ENCODE measurements around the gene SLC35F1.
A peak's percentile ranks its signal among the peaks of the same experiment; 100 is the strongest.
"Not testable (repeated sequence)": the region's sequence is repeated elsewhere in the genome, so short reads cannot be mapped to it uniquely, and the experiment has no call there.

The SLC35F1 gene

DNA sequence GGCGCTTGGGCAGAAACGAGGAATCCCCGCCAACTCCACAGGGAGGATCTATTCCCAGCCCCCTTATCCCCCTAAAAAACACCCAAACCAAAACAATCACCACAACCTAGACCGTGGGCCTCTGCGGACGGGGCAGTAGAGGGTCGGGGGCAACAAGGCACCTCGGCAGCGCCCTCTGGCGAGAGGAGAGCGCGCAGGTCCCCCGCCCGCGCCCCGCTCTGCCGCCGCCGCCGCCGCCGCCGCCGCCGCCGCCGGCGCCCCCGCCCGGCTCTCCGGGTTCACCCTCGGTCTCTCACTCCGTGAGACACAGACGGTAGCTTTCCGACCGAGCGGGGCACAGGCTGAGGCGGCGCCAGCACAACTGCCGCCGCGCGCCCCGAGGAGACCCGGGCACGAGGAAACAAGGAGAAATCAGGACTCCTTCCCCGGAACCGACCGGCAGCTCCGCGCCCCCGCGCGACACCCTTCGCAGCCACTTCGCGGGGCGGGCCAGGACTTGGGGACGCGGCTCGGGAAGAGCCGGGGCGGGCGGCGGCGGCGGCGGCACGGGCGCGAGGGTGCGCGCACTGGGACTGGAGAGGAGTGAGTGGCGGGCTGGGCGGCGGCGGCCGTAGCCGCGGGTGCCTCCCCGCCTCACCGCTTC lies at the start of gene SLC35F1:
Gene SLC35F1 (plus strand): TSS at position 307 of the 643 bp plus-strand sequence.
- DNase-seq, result peak; percentile 45

DNA sequence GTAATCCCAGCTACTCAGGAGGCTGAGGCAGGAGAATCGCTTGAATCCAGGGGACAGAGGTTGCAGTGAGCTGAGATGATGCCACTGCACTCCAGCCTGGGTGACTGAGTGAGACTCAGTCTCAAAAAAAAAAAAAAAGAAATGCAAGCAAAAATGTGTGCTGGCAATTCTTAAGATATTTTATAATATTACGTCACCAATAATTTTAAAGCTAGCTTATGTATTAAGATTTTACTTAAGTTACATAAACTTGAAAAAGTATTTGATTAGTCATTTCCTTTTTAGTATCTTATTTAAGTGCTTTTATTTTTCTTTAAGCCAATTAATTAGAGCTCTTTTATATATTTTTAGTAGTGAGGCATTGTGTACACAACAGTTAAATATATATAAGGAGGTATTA lies 48.5 kb upstream of the SLC35F1 start:
- DNase-seq, result not testable (repeated sequence)

DNA sequence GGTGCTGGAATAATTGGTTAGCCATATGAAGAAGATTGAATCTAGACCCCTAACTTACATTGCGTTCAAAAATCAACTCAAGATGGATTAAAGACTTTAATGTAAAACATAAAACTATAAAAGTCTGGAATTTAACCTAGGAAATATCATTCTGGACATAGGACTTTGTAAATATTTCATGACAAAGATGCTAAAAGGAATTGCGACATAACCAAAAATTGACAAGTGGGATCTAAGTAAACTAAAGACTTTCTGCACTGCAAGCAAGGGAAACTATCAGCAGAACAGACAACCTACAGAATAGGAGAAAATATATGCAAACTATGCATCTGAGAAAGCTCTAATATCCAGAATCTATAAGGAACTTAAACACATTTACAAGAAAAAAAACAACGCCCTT lies 45.5 kb upstream of the SLC35F1 start:
- DNase-seq, result no peak

GRCh38 chr6:117866561-117866960 lies 40.5 kb upstream of the SLC35F1 start:
- no peak for DNase-seq

DNA sequence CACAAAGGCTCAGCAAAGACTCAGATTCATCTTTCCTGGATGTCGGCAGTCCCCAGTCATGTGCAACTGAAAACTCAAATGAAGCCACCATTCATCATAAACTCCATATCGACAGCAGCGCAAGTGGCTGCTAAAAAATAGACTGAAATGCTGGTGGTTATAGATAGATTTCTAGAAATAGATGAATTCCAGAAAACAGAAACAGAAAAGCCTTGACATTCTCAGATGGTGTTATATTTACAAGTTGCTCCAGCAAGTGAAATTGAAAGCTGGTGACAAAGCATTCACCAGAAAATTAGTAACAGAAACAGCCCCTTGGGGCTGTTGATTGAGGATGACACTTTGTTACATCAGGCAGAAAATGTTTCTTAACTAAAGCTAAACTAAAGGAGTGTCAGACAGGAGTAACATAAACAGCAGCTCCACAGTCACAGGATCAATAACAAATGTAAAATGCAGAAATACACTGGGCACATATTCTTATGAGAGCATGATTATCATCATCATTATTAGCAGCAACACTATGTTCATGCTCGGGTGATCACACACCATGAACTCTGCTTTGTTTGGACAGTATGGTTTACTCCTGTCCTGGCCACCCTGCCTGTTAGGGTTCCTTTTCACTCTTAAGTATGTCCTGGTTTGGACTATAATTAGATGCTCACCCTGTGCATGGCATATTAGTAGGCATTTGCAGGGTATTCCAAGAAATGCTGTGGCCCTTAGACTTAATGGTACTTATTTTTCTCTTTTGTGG lies 36.4 kb upstream of the SLC35F1 start:
- no peak for DNase-seq

- no peak for DNase-seq
These were observed 26.2 kb upstream of the SLC35F1 start for GRCh38 chr6:117880824-117881223.

- no peak for DNase-seq
These were observed 16.9 kb upstream of the SLC35F1 start for GRCh38 chr6:117890172-117890571.

- DNase-seq, result no peak
These were observed 532 bp upstream of the SLC35F1 start for GRCh38 chr6:117906507-117906957.

DNA sequence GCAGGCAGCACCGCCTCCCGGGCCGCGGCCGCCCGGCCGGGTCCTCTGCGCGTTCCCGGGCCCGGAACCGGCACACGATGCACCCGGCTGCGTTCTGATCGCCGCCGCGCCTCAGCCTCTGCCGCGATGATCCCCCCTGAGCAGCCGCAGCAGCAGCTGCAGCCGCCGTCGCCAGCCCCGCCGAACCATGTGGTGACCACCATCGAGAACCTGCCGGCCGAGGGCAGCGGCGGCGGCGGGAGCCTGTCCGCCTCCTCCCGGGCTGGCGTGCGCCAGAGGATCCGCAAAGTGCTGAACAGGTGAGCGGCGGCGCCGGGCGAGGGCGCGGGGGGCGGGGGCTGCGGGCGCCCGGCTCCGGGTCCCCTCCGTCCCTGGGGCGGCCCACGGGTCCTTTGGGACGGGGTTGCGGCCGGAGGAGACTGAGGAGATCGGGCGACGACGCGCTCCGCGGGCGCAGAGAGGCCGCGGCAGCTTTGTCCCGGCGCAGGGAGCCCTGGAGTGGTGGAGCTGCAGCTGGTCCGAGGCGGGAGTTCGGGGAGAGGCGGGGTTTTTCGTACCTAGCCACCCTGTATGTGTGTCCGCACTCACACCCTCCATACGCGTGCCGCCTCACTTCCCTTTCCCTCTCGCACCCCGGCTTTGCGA lies 659 bp downstream of the SLC35F1 start:
- DNase-seq, result no peak

GRCh38 chr6:117908246-117909068 lies 1.4 kb downstream of the SLC35F1 start:
- no peak for DNase-seq

GRCh38 chr6:117909638-117910037 lies 2.6 kb downstream of the SLC35F1 start:
- DNase-seq, result no peak

DNA sequence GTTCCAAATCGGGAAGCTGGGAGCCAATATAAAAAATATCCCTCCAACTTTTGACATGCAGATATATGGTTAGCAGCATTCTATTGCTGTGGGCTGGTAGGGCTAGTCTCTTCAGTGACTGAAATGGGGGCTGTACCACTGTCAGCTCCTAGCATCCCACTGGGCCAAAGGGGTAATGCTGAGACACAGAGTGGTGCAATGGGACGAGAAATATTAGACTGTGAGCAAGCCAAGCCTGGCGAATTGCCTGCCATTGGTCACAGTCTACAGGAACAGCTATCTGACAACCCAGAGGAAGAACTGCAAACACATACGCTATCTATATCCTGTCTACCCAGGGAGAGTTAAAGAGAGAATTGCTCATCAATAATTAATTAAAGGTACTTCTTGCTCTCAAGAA lies 3.5 kb downstream of the SLC35F1 start:
- DNase-seq, result no peak

DNA sequence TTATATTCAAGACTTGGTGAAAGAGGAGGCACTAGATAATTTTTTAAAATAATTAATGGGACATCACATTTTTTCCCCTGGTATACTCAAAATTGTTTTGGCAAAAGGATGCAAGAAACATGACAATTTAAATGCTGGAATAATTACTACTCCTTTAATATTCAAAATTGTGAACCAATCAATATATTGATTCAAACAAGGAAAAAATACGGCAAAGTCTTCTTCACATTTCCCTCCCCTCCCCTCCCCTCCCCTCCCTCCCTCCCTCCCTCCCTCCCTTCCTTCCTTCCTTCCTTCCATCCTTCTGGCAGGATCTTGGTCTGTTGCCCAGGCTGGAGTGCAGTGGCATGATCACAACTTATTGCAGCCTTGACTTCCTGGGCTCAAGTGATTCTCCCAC lies 4.1 kb downstream of the SLC35F1 start:
- no peak for DNase-seq

DNA sequence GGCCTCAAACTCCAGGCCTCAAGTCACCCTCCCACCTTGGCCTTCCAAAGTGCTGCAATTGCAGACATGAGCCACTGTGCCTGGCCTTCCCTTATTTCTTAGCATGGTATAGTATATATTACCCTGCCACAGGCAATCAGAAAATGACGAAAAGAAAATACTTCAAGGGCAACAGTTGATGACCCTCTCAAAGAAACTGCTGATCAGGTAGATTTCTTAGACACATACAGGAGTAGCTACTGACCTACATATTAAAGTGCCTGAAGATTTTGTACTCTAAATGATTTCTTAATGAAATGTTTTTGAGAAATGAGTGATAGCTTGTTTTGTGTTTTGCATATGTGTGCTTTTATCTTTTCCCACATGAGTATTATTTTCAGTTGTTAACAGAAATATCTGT lies 4.6 kb downstream of the SLC35F1 start:
- DNase-seq, result no peak

GRCh38 chr6:117915846-117916245 lies 8.8 kb downstream of the SLC35F1 start:
- DNase-seq, result no peak

DNA sequence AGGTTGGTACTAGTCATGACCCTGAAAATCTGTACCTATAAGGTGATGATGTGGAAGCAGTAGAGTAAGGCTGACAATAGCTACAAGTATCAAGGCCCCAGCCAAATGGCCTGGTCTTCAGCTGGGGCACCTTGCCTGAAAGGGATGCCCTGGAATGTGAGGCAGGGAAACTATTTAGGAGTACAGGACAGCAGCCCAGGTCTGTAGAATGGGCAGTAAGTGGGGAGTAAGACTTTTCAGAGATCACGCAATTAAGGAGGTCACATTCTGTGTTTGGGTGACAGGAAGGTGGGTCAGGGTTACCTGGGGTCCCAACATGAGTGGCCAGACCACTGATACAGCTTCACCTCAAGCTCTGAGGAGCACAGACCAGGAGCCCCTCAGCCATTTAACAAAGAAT lies 9.4 kb downstream of the SLC35F1 start:
- no peak for DNase-seq

DNA sequence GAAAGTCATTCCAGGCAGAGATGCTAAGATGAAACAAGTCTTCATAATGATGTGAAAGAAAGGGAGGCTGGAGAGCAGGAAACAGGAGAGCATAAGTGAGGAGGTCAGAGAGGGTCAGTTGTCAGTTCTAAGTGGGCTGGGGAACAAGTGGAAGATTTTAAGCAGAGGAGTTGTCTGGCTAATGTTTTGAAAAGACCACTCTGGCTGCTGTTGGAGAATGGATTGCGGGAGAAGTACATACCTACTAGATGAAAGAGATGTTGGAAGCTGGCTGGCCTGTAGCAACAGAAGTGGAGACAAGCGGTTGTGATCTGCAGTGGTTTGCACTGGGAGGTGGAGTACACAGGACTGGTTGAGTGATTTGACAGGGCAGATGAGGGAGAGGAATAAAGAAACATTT lies 10.1 kb downstream of the SLC35F1 start:
- no peak for DNase-seq

DNA sequence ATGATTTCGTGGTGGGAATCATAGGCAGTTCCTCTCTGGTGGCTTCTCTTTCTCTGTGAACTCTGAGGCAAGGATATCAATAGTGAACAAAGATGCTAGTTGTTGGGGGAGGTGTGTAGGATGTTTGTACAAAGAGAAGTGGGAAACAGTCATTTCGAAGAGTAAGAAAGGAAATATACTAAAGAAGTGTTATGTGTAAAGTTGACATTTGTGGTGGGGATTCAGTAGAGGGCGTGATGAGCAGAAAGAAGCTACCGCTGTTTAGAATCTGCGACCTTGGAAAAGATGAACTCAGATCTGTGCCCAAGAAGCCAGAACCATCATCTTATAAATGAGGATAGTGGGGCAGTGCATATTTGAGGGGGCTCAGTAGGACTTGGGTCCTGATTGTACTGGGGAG lies 11.4 kb downstream of the SLC35F1 start:
- no peak for DNase-seq

DNA sequence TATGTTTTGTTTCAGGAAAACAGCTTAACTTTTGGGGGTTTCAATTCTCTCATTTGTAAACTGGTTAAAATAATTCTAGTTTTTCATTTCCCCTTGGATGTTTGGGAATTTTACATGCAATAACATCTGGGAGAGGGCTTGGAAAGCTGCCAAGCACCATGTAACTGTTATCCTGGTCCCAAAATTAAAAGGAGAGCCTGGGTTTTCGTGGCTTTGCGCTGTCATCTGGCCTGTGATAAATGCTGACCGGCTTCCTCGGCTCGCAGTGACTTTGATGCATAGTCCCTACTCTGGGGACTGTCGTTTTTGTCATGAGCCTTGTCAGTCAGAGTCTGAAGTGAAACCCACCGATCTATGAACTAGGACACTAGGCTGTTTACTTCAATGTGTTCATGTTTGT lies 12.2 kb downstream of the SLC35F1 start:
- DNase-seq, result no peak

GRCh38 chr6:117919775-117920729 lies 13.0 kb downstream of the SLC35F1 start:
- DNase-seq, result peak; percentile 38

- no peak for DNase-seq
These were observed 17.6 kb downstream of the SLC35F1 start for GRCh38 chr6:117924690-117925089.

DNA sequence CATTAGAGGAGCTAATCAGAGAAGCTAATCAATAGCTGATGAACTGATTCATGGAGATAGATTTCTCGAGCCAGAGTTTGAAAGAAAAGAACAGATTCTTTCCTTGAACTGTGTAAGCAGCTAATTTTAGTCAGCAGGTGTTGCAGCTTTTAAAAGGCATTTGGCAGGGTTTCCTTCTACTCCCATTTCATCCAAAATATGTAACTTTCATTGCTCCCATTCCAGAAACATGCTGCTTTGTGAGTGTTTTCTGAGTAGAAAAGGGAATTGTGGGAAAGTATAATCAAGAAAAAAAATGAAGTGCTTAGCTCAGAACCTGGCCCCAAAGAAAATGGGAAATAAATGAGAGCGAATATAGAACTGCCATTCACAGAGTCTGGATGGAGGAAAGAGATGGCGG lies 20.8 kb downstream of the SLC35F1 start:
- DNase-seq, result no peak
